Activated B cell treated with CpG ODN at 0.5 μM for 24 hours (primary cell): Measurements from ENCODE around the gene PRDM2. TPM values are rescaled to one million over a fixed set of nuclear protein-coding genes. Genes with fewer than 3 reads are reported as not detected.

Experiments
- ATAC-seq: fragments of 200-7000 bp; cut with Tn5 transposase; one replicate; pipeline ENCODE4 v1.10.0; 2021; ENCODE audit warnings: low read depth, mild to moderate bottlenecking, moderate library complexity
- CTCF ChIA-PET: fragments of 350-600 bp; sonication (Branson Sonifier 250); formaldehyde crosslinking; loops from one replicate; lab custom pipeline; 2021; ENCODE audit warnings: antibody characterized with exemption; lab: Charles Lee
- POLR2A ChIA-PET: fragments of 350-600 bp; sonication (Branson Sonifier 250); formaldehyde crosslinking; loops from one replicate; lab custom pipeline; 2021; ENCODE audit warnings: antibody characterized with exemption; lab: Charles Lee
- DNase-seq: peaks from one replicate; pipeline ENCODE4 v3.0.0; 2022
- H3K27ac Mint-ChIP-seq: one replicate; pipeline ENCODE4 v1.8.0; 2020; ENCODE audit warnings: mixed read lengths
- H3K27me3 Mint-ChIP-seq: one replicate; pipeline ENCODE4 v1.8.0; 2021; ENCODE audit warnings: mixed read lengths
- H3K36me3 Mint-ChIP-seq: one replicate; pipeline ENCODE4 v1.8.0; 2021; ENCODE audit warnings: low read depth, mixed read lengths
- H3K4me1 Mint-ChIP-seq: one replicate; pipeline ENCODE4 v1.8.0; 2021; ENCODE audit warnings: mixed read lengths
- H3K4me3 Mint-ChIP-seq: one replicate; pipeline ENCODE4 v1.8.0; 2020; ENCODE audit warnings: mild to moderate bottlenecking, mixed read lengths
- H3K9me3 Mint-ChIP-seq: one replicate; pipeline ENCODE4 v1.8.0; 2020; ENCODE audit warnings: mixed read lengths
- CTCF ChIP-seq: fragments of 200-600 bp; IDR thresholded peaks from one replicate; pipeline ENCODE4 v1.8.0; 2022; ENCODE audit warnings: antibody characterized with exemption, mild to moderate bottlenecking
- intact Hi-C: fragments of 100-400 bp; cut with micrococcal nuclease; formaldehyde crosslinking; loops from one replicate; pipeline ENCODE4 v1.15.1; 2024
- total RNA-seq: library from RNA; stranded (reverse); gene quantifications from 2 replicates; pipeline ENCODE4 v1.2.3, GENCODE V29; 2022

Gene PRDM2
- 183 and 194 TPM in 2 replicates for total RNA-seq

- ChIA-PET POLR2A (interaction anchor here (1.0 to 8.0 kb wide), 13 partner anchors 10 to 65 kb away, joined by 3 to 440 read pairs (median 7); no protein-coding TSS in a partner anchor), CTCF (interaction anchor here (1.1 to 1.8 kb wide), 3 partner anchors 25 to 32 kb away, joined by 3 to 5 read pairs (median 4); no protein-coding TSS in a partner anchor)
- TF ChIP-seq CTCF, result no peak
- H3K36me3 Mint-ChIP-seq, result peaks cover 32% of the 10 kb centered on the region
- peaks cover 4% of the 10 kb centered on the region for H3K9me3 Mint-ChIP-seq
- peaks cover 60% of the 10 kb centered on the region for H3K4me1 Mint-ChIP-seq
- peak within 1 kb of the TSS; percentile 98 for H3K27ac Mint-ChIP-seq
- H3K4me3 Mint-ChIP-seq, result peak within 1 kb of the TSS; percentile 91
- peak; percentile 30 for ATAC-seq
- no peaks in the 10 kb centered on the region for H3K27me3 Mint-ChIP-seq
- intact Hi-C loops, result loop anchor here (1.0 to 10.0 kb wide), 2 partner anchors 58 to 1825 kb away; partner anchors contain the start of genes CASP9 and DNAJC16
- peak; percentile 77 for DNase-seq
Observed at GRCh38 chr1:13699936-13700520, at the start of gene PRDM2. PRDM2 (plus strand) TSS chr1:13700188; CDS start chr1:13715606, 15,418 bp downstream.

GRCh38 chr1:13651279-13651678 lies 48.7 kb upstream of the PRDM2 start:
- Mint-ChIP-seq H3K9me3 (no peaks in the 10 kb centered on the region), H3K4me3 (no peak overlapping the region), H3K4me1 (peaks cover 8% of the 10 kb centered on the region), H3K27me3 (peaks cover 2% of the 10 kb centered on the region), H3K36me3 (no peaks in the 10 kb centered on the region), H3K27ac (no peak overlapping the region)
- intact Hi-C loops, result no loop called here
- no peak for TF ChIP-seq CTCF
- ChIA-PET CTCF (no interaction called here), POLR2A (no interaction called here)
- ATAC-seq (no peak), DNase-seq (no peak)

- no peak for ATAC-seq
- POLR2A ChIA-PET, result no interaction called here
- CTCF ChIA-PET, result no interaction called here
- H3K4me1 Mint-ChIP-seq, result peaks cover 1% of the 10 kb centered on the region
- DNase-seq, result no peak
- TF ChIP-seq CTCF, result no peak
- intact Hi-C loops, result no loop called here
- no peak overlapping the region for H3K4me3 Mint-ChIP-seq
- no peak overlapping the region for H3K27ac Mint-ChIP-seq
- H3K27me3 Mint-ChIP-seq, result peaks cover 2% of the 10 kb centered on the region
- no peaks in the 10 kb centered on the region for H3K36me3 Mint-ChIP-seq
- H3K9me3 Mint-ChIP-seq, result no peaks in the 10 kb centered on the region
Observed at GRCh38 chr1:13652238-13652637, 47.8 kb upstream of the PRDM2 start.

- CTCF ChIA-PET, result interaction anchor here (0.5 kb wide), 1 partner anchor 170 kb away, joined by 3 read pairs; no protein-coding TSS in a partner anchor
- H3K27me3 Mint-ChIP-seq, result no peaks in the 10 kb centered on the region
- H3K27ac Mint-ChIP-seq, result no peak overlapping the region
- H3K9me3 Mint-ChIP-seq, result peaks cover 3% of the 10 kb centered on the region
- intact Hi-C loops, result loop anchor here (10.0 kb wide), 1 partner anchor 147 kb away; the partner anchor contains the start of gene LRRC38
- POLR2A ChIA-PET, result interaction anchor here (0.5 kb wide), 1 partner anchor 96 kb away, joined by 4 read pairs; no protein-coding TSS in a partner anchor
- DNase-seq (no peak), ATAC-seq (no peak)
- H3K36me3 Mint-ChIP-seq, result no peaks in the 10 kb centered on the region
- TF ChIP-seq CTCF, result no peak
- H3K4me1 Mint-ChIP-seq, result peaks cover 26% of the 10 kb centered on the region
- no peak overlapping the region for H3K4me3 Mint-ChIP-seq
Observed at GRCh38 chr1:13661539-13661938, 38.4 kb upstream of the PRDM2 start.

GRCh38 chr1:13662493-13662892 lies 37.5 kb upstream of the PRDM2 start:
- intact Hi-C loops, result loop anchor here (10.0 kb wide), 1 partner anchor 148 kb away; the partner anchor contains the start of gene LRRC38
- peaks cover 3% of the 10 kb centered on the region for H3K9me3 Mint-ChIP-seq
- H3K36me3 Mint-ChIP-seq, result no peaks in the 10 kb centered on the region
- no peak overlapping the region for H3K27ac Mint-ChIP-seq
- no peak overlapping the region for H3K4me3 Mint-ChIP-seq
- TF ChIP-seq CTCF, result no peak
- DNase-seq (no peak), ATAC-seq (no peak)
- H3K4me1 Mint-ChIP-seq, result peaks cover 34% of the 10 kb centered on the region
- ChIA-PET POLR2A (interaction anchor here (0.7 kb wide), 1 partner anchor 229 kb away, joined by 6 read pairs; no protein-coding TSS in a partner anchor), CTCF (interaction anchor here (1.1 to 7.2 kb wide), 2 partner anchors 65 to 162 kb away, joined by 3 to 107 read pairs; no protein-coding TSS in a partner anchor)
- H3K27me3 Mint-ChIP-seq, result no peaks in the 10 kb centered on the region
